ENCODE data around the gene C11orf54.
"Not testable (repeated sequence)": the region's sequence is repeated elsewhere in the genome, so short reads cannot be mapped to it uniquely, and the experiment has no call there.

The C11orf54 gene

DNA sequence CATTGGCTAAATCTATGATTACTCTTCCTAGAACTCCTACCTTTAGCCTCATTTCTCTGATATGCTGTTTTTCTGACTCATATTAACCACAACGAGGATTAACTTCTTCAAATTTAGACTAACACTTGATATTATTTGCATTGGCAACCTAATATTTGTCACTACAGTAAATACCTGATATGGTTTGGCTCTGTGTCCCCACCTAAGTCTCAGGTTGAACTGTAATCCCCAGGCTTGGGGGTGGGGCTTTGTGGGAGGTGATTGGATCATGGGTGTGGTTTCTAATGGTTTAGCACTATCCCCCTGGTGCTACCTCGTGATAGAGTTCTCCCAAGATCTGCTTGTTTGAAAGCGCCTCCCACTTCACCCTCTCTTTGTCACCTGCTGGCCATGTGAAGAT lies 25.5 kb downstream of the C11orf54 start:
- Mint-ChIP-seq H3K27ac (no peak overlapping the region), H3K27me3 (no peaks in the 10 kb centered on the region), H3K4me1 (ENCODE audit: low read depth) (no peaks in the 10 kb centered on the region), H3K4me3 (no peak overlapping the region), H3K36me3 (ENCODE audit: low read depth) (peaks cover 45% of the 10 kb centered on the region), H3K9me3 (peaks cover 5% of the 10 kb centered on the region)
- DNase-seq = no peak

DNA sequence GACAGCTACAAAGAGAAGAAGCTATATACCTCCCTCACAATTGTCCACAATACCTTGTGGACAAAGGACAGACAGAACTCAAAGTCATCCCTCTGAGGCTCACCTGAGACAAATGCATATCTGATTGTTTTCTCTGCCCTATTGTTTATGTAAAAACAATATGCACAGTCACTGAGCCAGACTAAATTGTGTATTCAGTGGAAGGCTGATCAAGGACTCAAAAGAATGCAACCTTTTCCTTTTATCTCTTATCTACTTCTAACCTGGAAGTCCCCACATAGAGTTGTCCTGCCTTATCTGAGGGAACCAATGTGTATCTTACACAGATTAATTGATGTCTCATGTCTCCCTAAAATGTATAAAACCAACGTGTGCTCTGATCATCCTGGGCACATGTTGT lies 28.7 kb downstream of the C11orf54 start:
- H3K4me3 Mint-ChIP-seq = no peak overlapping the region
- H3K4me1 Mint-ChIP-seq (ENCODE audit: low read depth) = no peaks in the 10 kb centered on the region
- no peak overlapping the region for H3K27ac Mint-ChIP-seq
- no peaks in the 10 kb centered on the region for H3K27me3 Mint-ChIP-seq
- H3K9me3 Mint-ChIP-seq = peaks cover 5% of the 10 kb centered on the region
- peaks cover 23% of the 10 kb centered on the region for H3K36me3 Mint-ChIP-seq (ENCODE audit: low read depth)
- DNase-seq = no peak

DNA sequence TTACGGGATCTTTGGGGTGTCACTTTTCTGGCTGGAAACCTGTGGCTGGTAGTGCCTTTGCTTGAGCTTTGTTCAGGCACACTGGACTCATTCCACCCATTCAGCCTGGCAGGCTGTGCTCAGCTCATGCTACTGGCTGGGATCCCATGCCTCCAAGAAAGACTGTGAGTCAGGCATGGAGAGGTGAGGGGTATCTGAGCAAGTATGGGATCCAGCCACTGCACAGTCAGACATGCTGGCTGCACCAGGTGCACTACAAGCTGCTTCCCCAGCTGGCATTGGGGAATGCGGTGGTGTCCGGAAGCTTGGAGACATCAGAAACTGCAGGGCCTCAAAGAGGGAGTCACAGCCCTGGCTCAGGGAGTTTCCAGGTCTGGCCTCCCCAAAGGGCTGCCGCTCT lies 30.7 kb downstream of the C11orf54 start:
- H3K4me1 Mint-ChIP-seq (ENCODE audit: low read depth) = no peaks in the 10 kb centered on the region
- no peak for DNase-seq
- H3K27ac Mint-ChIP-seq = no peak overlapping the region
- peaks cover 5% of the 10 kb centered on the region for H3K36me3 Mint-ChIP-seq (ENCODE audit: low read depth)
- H3K9me3 Mint-ChIP-seq = no peaks in the 10 kb centered on the region
- H3K27me3 Mint-ChIP-seq = no peaks in the 10 kb centered on the region
- H3K4me3 Mint-ChIP-seq = no peak overlapping the region

DNA sequence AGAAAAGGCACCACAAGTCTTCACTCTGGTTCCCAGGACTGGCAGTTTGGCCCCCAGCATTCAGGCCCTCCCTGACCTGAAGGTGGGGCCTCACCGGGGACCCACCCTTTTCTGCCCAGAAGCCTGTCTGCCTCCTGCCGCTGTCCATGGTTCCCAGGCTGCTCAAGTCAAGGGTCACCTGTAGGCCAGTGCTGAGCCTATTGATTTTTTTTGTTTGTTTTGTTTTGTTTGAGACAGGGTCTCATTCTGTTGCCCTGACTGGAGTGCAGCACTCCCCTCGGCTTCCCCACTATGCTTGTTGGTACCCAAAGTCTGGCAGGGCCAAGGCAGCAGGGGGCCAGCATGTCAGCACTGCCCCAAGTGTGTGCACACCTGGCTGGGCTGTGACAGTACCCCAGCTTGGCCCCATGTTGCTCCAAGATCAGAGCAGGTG lies 31.6 kb downstream of the C11orf54 start:
- no peaks in the 10 kb centered on the region for H3K4me1 Mint-ChIP-seq (ENCODE audit: low read depth)
- DNase-seq = no peak

DNA sequence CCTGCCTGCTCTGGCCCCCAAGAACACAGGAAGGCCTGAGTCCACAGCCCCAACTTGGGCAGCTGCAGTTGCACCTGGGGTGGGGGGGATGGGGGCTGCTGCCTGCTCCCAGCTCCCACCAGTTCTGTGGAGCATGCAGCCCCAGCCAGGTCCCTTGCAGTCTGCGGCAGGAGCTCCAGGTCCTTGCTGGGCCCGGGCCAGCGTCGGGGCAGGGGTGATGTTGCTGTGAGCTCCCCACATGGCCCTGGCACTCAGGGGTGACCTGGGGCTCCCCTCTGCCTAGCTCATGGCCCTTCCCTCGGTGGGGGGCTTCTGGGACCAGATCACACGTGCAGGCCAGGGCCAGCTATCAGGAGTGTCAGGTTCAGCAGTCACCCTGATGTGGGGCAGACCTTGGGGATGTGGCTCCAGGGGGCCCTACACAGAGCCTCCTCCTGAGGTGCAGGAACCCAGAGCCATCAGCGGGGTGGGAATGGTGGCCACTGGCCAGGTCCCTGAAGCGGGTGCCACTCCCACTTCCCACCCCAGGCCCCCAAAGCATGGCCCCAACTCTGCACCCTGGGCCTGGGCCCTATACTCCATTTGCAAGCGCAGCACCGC lies 32.2 kb downstream of the C11orf54 start:
- H3K9me3 Mint-ChIP-seq = no peaks in the 10 kb centered on the region
- no peak overlapping the region for H3K27ac Mint-ChIP-seq
- peaks cover 3% of the 10 kb centered on the region for H3K36me3 Mint-ChIP-seq (ENCODE audit: low read depth)
- H3K4me1 Mint-ChIP-seq (ENCODE audit: low read depth) = no peaks in the 10 kb centered on the region
- no peak for DNase-seq
- H3K4me3 Mint-ChIP-seq = no peak overlapping the region
- H3K27me3 Mint-ChIP-seq = no peaks in the 10 kb centered on the region

More for the DNA sequence above, 31.6 kb downstream of the C11orf54 start:
- H3K9me3 Mint-ChIP-seq = no peaks in the 10 kb centered on the region
- no peak overlapping the region for H3K4me3 Mint-ChIP-seq
- no peak overlapping the region for H3K27ac Mint-ChIP-seq
- no peaks in the 10 kb centered on the region for H3K27me3 Mint-ChIP-seq
- peaks cover 3% of the 10 kb centered on the region for H3K36me3 Mint-ChIP-seq (ENCODE audit: low read depth)

DNA sequence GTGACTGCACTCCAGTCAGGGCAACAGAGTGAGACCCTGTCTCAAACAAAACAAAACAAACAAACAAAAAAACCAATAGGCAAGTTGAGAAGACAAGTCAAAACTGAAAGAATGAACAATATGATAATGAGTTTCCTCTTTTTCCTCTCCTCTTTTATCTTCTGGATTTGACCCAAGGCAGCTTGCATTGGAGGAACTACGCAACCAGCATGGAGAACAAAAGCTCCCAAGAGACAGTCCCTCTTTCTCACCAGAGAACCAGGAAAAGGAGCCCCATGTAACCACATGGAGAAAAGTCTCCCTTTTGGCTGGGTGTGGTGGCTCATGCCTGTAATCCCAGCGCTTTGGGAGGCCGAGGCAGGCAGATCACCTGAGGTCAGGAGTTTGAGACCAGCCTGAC lies 33.1 kb downstream of the C11orf54 start:
- H3K27ac Mint-ChIP-seq; H3K27me3 Mint-ChIP-seq; H3K4me1 Mint-ChIP-seq (ENCODE audit: low read depth); H3K9me3 Mint-ChIP-seq; H3K4me3 Mint-ChIP-seq; DNase-seq; H3K36me3 Mint-ChIP-seq (ENCODE audit: low read depth): not testable (repeated sequence)

DNA sequence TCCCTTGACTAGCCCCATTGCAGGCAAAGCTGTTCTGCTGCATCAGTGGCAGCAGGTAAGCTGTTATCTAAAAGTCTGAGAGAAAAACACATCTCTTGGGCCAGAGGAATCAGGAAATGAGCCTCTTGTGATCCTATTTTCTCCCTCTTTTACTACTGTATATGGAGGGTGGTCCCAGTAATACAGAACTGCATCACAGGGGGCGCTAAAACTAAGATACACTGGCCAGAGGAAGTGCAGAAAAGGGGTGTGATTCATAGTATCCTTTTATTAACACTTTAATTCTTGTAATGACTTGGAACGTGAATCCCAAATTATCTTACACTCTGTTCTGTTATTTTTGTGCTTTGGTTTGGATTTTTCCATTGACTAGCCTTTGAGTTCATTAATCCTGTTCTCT lies 33.8 kb downstream of the C11orf54 start:
- Mint-ChIP-seq H3K4me1 (ENCODE audit: low read depth) (no peaks in the 10 kb centered on the region), H3K27ac (no peak overlapping the region), H3K9me3 (no peaks in the 10 kb centered on the region), H3K36me3 (ENCODE audit: low read depth) (peaks cover 7% of the 10 kb centered on the region), H3K4me3 (no peak overlapping the region), H3K27me3 (no peaks in the 10 kb centered on the region)
- no peak for DNase-seq

DNA sequence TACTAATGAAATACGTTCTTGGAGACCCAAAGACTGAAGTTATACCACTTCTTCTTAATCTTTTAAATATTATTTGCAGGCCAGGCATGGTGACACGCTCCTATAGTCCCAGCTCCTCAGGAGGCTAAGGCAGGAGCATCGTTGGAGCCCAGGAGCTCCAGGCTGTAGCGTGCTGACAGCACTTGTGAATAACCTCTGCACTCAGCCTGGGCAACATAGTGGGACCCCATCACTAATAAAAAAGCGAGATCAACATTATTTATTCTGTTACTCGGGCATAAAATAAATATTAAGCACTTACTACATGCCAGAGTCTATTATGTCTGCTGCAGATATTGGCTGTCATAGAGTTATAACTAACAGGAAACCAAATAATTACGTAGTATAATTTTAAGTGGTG lies 41.9 kb downstream of the C11orf54 start:
- Mint-ChIP-seq H3K27me3 (no peaks in the 10 kb centered on the region), H3K4me3 (peak overlapping the region; percentile 99), H3K9me3 (no peaks in the 10 kb centered on the region), H3K27ac (peak overlapping the region; percentile 98), H3K4me1 (ENCODE audit: low read depth) (peaks cover 36% of the 10 kb centered on the region), H3K36me3 (ENCODE audit: low read depth) (peaks cover 52% of the 10 kb centered on the region)
- no peak for DNase-seq

DNA sequence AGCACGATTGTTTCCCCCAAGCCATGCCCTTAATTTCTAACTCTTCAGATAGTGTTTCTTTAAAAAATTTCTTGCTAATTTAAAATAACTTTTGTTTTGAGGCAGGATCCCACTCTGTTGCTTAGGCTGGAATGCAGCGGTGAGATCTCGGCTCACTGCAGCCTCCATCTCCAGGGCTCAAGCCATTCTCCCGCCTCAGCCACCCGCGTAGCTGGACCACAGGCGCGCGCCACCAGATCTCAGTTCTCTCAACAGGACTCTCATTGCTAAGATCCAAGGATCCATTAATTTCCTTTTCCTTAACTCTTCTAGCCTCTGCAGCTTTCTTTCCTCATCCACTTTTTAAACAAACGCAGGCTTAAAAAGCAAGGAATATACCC lies 42.3 kb downstream of the C11orf54 start:
- Mint-ChIP-seq H3K27me3 (no peaks in the 10 kb centered on the region), H3K4me1 (ENCODE audit: low read depth) (peaks cover 38% of the 10 kb centered on the region), H3K9me3 (no peaks in the 10 kb centered on the region), H3K4me3 (peak overlapping the region; percentile 99), H3K27ac (peak overlapping the region; percentile 98), H3K36me3 (ENCODE audit: low read depth) (peaks cover 54% of the 10 kb centered on the region)
- DNase-seq = no peak

DNA sequence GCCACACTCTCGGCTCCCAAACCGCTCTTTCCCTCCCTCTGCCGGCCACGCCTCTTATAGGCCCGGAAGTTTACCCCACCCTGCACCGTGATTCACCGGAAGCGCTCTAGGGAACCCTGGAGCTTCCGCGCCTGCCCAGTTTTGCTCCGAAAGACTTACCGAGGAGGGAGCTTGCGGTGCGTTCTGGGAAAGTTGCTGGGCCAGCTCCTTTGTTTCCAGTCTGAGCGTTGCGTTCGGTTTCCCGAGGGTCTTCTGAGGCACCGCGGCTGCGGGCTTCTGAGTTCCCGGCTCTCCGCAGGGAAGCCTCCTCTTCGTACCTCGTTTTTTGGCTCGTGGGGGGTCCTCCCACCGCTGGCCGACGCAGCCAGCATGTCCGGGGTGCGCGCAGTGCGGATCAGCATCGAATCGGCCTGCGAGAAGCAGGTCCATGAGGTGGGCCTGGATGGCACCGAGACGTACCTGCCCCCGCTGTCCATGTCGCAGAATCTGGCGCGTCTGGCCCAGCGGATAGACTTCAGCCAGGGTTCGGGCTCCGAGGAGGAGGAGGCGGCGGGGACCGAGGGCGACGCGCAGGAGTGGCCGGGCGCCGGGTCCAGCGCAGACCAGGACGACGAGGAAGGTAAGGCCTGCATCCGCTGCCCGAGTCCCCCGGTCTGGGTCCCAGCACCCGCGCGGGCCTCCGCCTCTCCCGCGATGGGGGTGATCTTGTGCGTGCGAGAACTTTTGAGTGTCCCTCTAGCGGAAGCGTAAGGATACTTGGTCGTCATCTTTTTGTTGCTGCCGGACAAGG lies 42.9 kb downstream of the C11orf54 start, which contains the start of gene MED17:
MED17 (plus strand) TSS at position 138 of the 790 bp plus-strand sequence; CDS start at position 370, 232 bp downstream.
- no peaks in the 10 kb centered on the region for H3K27me3 Mint-ChIP-seq
- H3K9me3 Mint-ChIP-seq = no peaks in the 10 kb centered on the region
- peak; percentile 90 for DNase-seq
- H3K27ac Mint-ChIP-seq = peak within 1 kb of the TSS; percentile 98
- peaks cover 40% of the 10 kb centered on the region for H3K4me1 Mint-ChIP-seq (ENCODE audit: low read depth)
- H3K4me3 Mint-ChIP-seq = peak within 1 kb of the TSS; percentile 99
- H3K36me3 Mint-ChIP-seq (ENCODE audit: low read depth) = peaks cover 60% of the 10 kb centered on the region

DNA sequence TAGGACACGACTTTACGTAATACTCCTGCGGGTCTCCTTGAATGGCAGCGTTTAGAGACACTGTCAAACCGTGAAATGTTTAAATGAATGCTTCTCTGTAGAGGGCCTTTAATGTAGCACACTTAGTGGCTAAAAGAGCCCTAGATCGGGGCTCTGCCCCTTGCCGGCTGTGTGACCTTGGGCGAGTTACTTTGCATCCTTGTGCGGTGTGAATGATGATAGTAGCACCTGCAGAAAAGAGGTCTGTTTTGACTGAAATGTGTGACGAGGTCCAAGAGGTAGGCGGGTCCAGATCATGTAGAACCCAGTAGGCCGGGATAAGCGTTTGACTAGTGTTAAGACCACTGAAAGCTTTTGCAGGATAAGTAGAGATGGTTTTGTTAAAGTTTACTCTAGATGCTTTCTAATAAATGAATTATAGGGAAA lies 43.5 kb downstream of the C11orf54 start:
- Mint-ChIP-seq H3K4me3 (peak overlapping the region; percentile 99), H3K36me3 (ENCODE audit: low read depth) (peaks cover 61% of the 10 kb centered on the region), H3K27ac (peak overlapping the region; percentile 98), H3K4me1 (ENCODE audit: low read depth) (peaks cover 43% of the 10 kb centered on the region), H3K9me3 (no peaks in the 10 kb centered on the region), H3K27me3 (no peaks in the 10 kb centered on the region)
- DNase-seq = no peak

DNA sequence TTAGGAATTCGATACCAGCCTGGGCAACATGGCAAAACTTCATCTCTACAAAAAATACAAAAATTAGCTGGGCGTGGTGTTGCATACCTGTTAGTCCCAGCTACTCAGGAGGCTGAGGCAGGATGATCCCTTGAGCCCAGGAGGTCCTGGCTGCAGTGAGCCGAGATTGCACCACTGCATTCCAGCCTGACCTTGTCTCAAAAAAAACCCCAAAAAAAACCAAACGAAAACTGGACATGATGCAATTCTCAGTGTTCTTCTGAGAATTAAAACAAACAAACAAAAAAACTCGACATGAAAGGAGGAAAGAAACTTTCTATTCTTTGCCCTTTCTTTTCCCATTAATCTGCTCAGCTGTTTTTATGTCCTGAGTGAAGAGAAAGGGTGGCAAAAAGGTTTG lies 50.0 kb downstream of the C11orf54 start:
- H3K4me3 Mint-ChIP-seq = no peak overlapping the region
- peaks cover 94% of the 10 kb centered on the region for H3K36me3 Mint-ChIP-seq (ENCODE audit: low read depth)
- peaks cover 33% of the 10 kb centered on the region for H3K4me1 Mint-ChIP-seq (ENCODE audit: low read depth)
- no peaks in the 10 kb centered on the region for H3K9me3 Mint-ChIP-seq
- DNase-seq = no peak
- no peaks in the 10 kb centered on the region for H3K27me3 Mint-ChIP-seq
- no peak overlapping the region for H3K27ac Mint-ChIP-seq

DNA sequence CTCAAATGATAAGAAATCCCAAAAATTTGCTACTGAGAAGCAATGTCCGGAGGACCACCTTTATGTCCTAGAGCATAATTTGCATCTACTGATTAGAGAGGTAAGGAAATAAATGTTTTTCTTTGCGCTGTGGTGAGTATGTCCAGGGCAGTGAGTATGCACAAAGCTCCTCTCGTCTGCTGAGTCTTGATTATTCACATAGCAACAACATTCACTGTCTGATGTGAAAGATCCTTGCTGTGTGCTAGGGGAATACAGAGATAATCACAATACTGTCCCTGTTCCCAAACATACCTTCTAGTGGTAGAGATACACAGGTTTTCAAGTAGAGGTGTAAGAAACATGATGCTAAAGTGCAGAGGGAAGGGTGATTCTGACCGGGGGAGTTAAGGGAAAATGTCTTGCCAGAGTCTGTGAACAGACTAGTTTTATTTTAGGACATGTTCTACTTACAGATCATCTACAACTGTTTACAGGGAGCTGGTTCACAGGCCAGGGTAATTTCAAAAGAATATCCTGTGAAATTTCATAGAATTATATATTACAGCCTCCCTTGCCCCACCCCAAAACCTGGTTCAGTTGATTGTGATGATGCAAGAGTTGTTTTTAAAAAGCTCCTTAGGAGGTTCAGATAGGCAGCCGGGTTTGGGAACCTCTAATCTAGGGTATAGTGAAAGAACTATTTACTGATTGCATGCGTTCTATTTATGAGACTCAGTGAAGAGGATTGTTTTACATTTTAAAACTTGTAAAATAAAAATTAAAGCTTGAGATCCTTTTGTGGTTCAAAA lies 55.2 kb downstream of the C11orf54 start:
- Mint-ChIP-seq H3K27ac (peak overlapping the region; percentile 3), H3K4me1 (ENCODE audit: low read depth) (peaks cover 4% of the 10 kb centered on the region), H3K9me3 (no peaks in the 10 kb centered on the region), H3K4me3 (no peak overlapping the region), H3K36me3 (ENCODE audit: low read depth) (peaks cover 91% of the 10 kb centered on the region), H3K27me3 (no peaks in the 10 kb centered on the region)
- no peak for DNase-seq

DNA sequence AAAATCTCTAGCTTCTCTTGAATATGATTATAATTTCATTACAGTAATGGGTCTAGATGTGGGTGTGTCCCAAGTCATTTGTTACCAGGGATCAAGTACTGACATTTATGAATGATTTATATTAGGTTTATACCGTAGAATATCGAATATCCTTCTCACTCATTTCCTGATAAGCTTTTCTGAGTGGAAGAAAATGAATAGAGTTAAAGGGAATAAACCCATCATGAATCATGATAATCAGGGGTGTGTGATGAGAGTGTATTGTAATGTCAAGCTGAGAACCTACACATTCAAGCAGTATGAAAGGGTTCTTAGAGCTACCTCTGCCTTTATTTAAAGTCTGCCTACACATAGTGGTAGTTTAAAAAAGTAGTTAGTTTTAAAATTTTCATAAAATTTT lies 59.9 kb downstream of the C11orf54 start:
- no peak overlapping the region for H3K4me3 Mint-ChIP-seq
- DNase-seq = no peak
- H3K36me3 Mint-ChIP-seq (ENCODE audit: low read depth) = peaks cover 91% of the 10 kb centered on the region
- no peaks in the 10 kb centered on the region for H3K27me3 Mint-ChIP-seq
- peak overlapping the region; percentile 37 for H3K27ac Mint-ChIP-seq
- no peaks in the 10 kb centered on the region for H3K4me1 Mint-ChIP-seq (ENCODE audit: low read depth)
- no peaks in the 10 kb centered on the region for H3K9me3 Mint-ChIP-seq

DNA sequence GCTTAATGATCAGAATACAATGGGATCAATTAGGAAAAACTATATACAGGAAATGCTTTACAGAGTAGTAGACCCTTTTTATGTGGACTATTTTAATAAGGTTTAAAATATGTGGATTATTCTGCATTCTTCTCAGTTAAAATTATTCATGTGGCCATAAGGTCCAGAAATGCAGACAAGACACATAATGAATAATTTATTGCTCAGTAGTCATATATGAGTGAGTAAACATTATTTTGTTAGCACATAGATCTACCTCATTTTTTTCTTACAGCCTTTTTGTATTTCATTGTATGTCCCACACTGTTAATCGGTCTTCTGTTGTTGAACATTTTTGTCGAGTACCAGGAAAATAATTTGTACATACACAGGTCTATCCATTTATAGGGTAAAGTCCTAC lies 63.4 kb downstream of the C11orf54 start:
- Mint-ChIP-seq H3K4me3 (no peak overlapping the region), H3K4me1 (ENCODE audit: low read depth) (no peaks in the 10 kb centered on the region), H3K9me3 (no peaks in the 10 kb centered on the region), H3K27ac (peak overlapping the region; percentile 3), H3K36me3 (ENCODE audit: low read depth) (peaks cover 91% of the 10 kb centered on the region), H3K27me3 (no peaks in the 10 kb centered on the region)
- DNase-seq = no peak

Measured in activated T-cell treated with anti-CD3 and anti-CD28 coated beads, Interleukin-2, amount 50 U/mL, for 24 hours (primary cell).